ENCODE data around the gene IER3. TPM values are rescaled to one million over a fixed set of nuclear protein-coding genes. Genes with fewer than 3 reads are reported as not detected.

The IER3 gene
- total and polyA plus RNA-seq, 9 of the 15 experiments (the other 6 are each of a cell fraction or from before 2014, with no cell fraction given): 1.5 to 30.0 (median 11.5) TPM

DNA sequence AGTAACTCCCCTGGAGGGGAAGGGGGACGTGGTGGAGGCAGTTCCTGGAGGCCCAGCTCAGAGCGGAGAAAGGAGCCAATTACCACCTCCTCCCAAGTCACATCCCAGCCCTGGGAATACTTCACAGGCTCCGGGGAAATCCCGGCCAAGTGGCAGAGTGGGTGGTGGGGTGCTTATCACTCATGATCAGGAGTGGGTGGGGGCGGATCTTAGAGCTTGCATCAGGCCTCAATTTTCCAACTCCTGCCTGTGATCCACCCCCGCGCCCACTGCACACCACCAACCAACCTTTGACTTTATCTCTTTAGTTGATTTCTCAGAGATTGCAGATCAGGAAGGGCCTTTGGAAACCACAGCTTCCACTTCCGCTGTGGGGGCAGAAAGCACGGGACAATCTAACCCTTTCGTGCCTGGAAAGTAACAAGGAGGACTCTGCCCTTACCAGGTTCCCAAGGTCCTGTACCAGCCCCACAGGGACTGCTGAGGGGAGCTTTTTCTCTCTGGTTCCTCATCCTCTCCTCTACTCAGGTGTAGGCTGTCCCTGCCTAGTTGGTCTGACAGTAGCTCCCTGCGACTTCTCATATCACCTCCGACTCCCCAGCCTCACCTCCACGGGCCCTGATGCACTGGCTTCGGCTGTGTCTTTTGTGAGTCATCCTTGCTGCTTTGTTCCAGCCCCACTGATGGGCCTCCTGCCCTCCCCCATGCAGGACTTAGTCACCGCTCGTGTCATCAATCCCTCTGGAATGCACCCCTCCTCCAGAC lies 24.9 kb upstream of the IER3 start (continued):
- TF ChIP-seq BCL6 (CRISPR knock-in tag; IDR thresholded peaks at IDR 0.05): peak; percentile 62; the same call in 1 of the 2 replicates
- peak; percentile 65; the same call in 1 of the 2 replicates for TF ChIP-seq NCOA1 (IDR thresholded peaks at IDR 0.05; ENCODE audit: low read depth)
- TF ChIP-seq, protein P1, sequence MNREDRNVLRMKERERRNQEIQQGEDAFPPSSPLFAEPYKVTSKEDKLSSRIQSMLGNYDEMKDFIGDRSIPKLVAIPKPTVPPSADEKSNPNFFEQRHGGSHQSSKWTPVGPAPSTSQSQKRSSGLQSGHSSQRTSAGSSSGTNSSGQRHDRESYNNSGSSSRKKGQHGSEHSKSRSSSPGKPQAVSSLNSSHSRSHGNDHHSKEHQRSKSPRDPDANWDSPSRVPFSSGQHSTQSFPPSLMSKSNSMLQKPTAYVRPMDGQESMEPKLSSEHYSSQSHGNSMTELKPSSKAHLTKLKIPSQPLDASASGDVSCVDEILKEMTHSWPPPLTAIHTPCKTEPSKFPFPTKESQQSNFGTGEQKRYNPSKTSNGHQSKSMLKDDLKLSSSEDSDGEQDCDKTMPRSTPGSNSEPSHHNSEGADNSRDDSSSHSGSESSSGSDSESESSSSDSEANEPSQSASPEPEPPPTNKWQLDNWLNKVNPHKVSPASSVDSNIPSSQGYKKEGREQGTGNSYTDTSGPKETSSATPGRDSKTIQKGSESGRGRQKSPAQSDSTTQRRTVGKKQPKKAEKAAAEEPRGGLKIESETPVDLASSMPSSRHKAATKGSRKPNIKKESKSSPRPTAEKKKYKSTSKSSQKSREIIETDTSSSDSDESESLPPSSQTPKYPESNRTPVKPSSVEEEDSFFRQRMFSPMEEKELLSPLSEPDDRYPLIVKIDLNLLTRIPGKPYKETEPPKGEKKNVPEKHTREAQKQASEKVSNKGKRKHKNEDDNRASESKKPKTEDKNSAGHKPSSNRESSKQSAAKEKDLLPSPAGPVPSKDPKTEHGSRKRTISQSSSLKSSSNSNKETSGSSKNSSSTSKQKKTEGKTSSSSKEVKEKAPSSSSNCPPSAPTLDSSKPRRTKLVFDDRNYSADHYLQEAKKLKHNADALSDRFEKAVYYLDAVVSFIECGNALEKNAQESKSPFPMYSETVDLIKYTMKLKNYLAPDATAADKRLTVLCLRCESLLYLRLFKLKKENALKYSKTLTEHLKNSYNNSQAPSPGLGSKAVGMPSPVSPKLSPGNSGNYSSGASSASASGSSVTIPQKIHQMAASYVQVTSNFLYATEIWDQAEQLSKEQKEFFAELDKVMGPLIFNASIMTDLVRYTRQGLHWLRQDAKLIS (CRISPR knock-in tag; IDR thresholded peaks at IDR 0.05): 0 out of 2 replicates have a peak, but pooled peaks have one; percentile 66
- TF ChIP-seq, protein P2, sequence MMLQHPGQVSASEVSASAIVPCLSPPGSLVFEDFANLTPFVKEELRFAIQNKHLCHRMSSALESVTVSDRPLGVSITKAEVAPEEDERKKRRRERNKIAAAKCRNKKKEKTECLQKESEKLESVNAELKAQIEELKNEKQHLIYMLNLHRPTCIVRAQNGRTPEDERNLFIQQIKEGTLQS (IDR thresholded peaks at IDR 0.05): peak; percentile 99
- TF ChIP-seq, protein P2 (CRISPR knock-in tag; conservative IDR thresholded peaks at IDR 0.05): peak; percentile 89
- TF ChIP-seq, protein P3, sequence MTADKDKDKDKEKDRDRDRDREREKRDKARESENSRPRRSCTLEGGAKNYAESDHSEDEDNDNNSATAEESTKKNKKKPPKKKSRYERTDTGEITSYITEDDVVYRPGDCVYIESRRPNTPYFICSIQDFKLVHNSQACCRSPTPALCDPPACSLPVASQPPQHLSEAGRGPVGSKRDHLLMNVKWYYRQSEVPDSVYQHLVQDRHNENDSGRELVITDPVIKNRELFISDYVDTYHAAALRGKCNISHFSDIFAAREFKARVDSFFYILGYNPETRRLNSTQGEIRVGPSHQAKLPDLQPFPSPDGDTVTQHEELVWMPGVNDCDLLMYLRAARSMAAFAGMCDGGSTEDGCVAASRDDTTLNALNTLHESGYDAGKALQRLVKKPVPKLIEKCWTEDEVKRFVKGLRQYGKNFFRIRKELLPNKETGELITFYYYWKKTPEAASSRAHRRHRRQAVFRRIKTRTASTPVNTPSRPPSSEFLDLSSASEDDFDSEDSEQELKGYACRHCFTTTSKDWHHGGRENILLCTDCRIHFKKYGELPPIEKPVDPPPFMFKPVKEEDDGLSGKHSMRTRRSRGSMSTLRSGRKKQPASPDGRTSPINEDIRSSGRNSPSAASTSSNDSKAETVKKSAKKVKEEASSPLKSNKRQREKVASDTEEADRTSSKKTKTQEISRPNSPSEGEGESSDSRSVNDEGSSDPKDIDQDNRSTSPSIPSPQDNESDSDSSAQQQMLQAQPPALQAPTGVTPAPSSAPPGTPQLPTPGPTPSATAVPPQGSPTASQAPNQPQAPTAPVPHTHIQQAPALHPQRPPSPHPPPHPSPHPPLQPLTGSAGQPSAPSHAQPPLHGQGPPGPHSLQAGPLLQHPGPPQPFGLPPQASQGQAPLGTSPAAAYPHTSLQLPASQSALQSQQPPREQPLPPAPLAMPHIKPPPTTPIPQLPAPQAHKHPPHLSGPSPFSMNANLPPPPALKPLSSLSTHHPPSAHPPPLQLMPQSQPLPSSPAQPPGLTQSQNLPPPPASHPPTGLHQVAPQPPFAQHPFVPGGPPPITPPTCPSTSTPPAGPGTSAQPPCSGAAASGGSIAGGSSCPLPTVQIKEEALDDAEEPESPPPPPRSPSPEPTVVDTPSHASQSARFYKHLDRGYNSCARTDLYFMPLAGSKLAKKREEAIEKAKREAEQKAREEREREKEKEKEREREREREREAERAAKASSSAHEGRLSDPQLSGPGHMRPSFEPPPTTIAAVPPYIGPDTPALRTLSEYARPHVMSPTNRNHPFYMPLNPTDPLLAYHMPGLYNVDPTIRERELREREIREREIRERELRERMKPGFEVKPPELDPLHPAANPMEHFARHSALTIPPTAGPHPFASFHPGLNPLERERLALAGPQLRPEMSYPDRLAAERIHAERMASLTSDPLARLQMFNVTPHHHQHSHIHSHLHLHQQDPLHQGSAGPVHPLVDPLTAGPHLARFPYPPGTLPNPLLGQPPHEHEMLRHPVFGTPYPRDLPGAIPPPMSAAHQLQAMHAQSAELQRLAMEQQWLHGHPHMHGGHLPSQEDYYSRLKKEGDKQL (CRISPR knock-in tag; IDR thresholded peaks at IDR 0.05; ENCODE audit: borderline replicate concordance): no peak
- no peak for TF ChIP-seq CHD4 (IDR thresholded peaks at IDR 0.05; ENCODE audit: insufficient read depth, insufficient replicate concordance, low read depth, low read length, poor library complexity, severe bottlenecking)
- TF ChIP-seq ZNF512 (tag; IDR thresholded peaks at IDR 0.05): no peak
- no peak for TF ChIP-seq ZNF696 (CRISPR knock-in tag; conservative IDR thresholded peaks at IDR 0.05)
- TF ChIP-seq ZNF79 (CRISPR knock-in tag; IDR thresholded peaks at IDR 0.05; ENCODE audit: low read depth): no peak; the same call in 1 of the 2 replicates
- TF ChIP-seq ZNF707 (CRISPR knock-in tag; conservative IDR thresholded peaks at IDR 0.05): 0 out of 2 replicates have a peak, but pooled peaks have one; percentile 33
- no peak for TF ChIP-seq NR3C1 (CRISPR knock-in tag; IDR thresholded peaks at IDR 0.05)
